ENCODE results near the gene XRCC4. TPM values are rescaled to one million over a fixed set of nuclear protein-coding genes. Genes with fewer than 3 reads are reported as not detected.

The XRCC4 gene
- total and polyA plus RNA-seq, 2 of the 8 experiments (the other 6 are each of a cell fraction or from before 2014, with no cell fraction given): 3.0 to 8.3 TPM

DNA sequence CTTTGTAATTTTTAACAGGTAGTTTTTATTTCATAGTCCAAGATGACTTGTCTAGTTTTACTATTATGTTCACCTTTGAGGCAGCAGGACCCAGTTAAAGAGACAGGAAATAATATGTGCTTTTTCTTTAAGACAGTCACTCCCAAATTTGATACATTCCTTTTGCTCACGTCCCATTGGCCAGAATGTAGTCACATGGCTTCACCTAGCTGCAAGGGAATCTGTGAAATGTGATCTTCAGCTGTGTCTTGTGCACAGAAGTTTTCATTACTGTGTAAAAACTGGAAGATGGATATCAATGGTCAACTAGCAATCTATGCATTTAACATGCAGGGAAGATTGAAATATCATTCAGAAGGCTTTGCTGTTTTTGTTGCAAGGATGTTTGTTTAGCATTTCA, 41.1 kb downstream of the XRCC4 start:
- H3K27me3 ChIP-seq (replicated peaks in 1 of 4; ENCODE audit: control insufficient read depth in 3 of 4, extremely low read depth in 1 of 4, insufficient read depth in 3 of 4, low read length in 3 of 4): no peaks in the 10 kb centered on the region
- no peak overlapping the region for H2BK5ac ChIP-seq (ENCODE audit: low read depth, low read length)
- no peak overlapping the region for H3K4me3 ChIP-seq (ENCODE audit: extremely low read depth in 1 of 4, insufficient read depth in 2 of 4, low read depth in 3 of 4, low read length in 4 of 4)
- H3K18ac ChIP-seq (ENCODE audit: extremely low read depth, low read length): no peak overlapping the region
- H4K91ac ChIP-seq (replicated peaks; ENCODE audit: insufficient read length, low read length): no peak overlapping the region
- H2BK12ac ChIP-seq (ENCODE audit: low read depth, low read length): no peak overlapping the region
- no peak overlapping the region for H3K27ac ChIP-seq (ENCODE audit: low read depth, low read length)
- no peak overlapping the region for H3K56ac ChIP-seq (replicated peaks; ENCODE audit: insufficient read length, low read depth, low read length)
- no peak overlapping the region for H3K14ac ChIP-seq (ENCODE audit: insufficient read length)
- H3K4ac ChIP-seq (replicated peaks; ENCODE audit: insufficient read length, low read depth, low read length): no peak overlapping the region
- DNase-seq (ENCODE audit: low read depth in 1 of 2, low spot score in 2 of 2) (no peak), FAIRE-seq (peak; percentile 28)
- H3K79me1 ChIP-seq (ENCODE audit: low read depth, low read length): no peaks in the 10 kb centered on the region
- no peak overlapping the region for H4K5ac ChIP-seq (ENCODE audit: insufficient read length, low read depth, low read length)
- CTCF ChIA-PET (ENCODE audit: partially characterized antibody): no interaction called here
- H3K4me1 ChIP-seq (replicated peaks in 1 of 4; ENCODE audit: control insufficient read depth in 3 of 4, insufficient read depth in 4 of 4, low read length in 3 of 4): no peaks in the 10 kb centered on the region
- H3K79me2 ChIP-seq (ENCODE audit: control insufficient read depth in 1 of 2, insufficient read depth in 2 of 2, low read length in 2 of 2): no peaks in the 10 kb centered on the region
- no peak overlapping the region for H2BK20ac ChIP-seq (ENCODE audit: low read length)
- no peak overlapping the region for H3K4me2 ChIP-seq (ENCODE audit: insufficient read depth in 1 of 2, low read depth in 2 of 2, low read length in 2 of 2)
- no peak overlapping the region for H4K8ac ChIP-seq (ENCODE audit: extremely low read depth, insufficient read depth, low read length)
- H3K23ac ChIP-seq (ENCODE audit: insufficient read length): no peak overlapping the region
- H3K9me3 ChIP-seq (ENCODE audit: insufficient read depth in 2 of 2, low read depth in 1 of 2, low read length in 1 of 2): peaks cover 2 to 3% of the 10 kb centered on the region in 2 experiments; a peak in 1 of 4 replicates
- H4K20me1 ChIP-seq (replicated peaks in 1 of 2; ENCODE audit: control insufficient read depth in 1 of 2, insufficient read depth in 2 of 2, low read length in 2 of 2): no peaks in the 10 kb centered on the region
- no peak overlapping the region for H2BK120ac ChIP-seq (replicated peaks; ENCODE audit: low read depth, low read length)
- TF ChIP-seq HDAC2 (IDR thresholded peaks at IDR 0.05; ENCODE audit: borderline replicate concordance in 1 of 2, low read depth in 2 of 2, low read length in 2 of 2): no peak
- H3K9ac ChIP-seq (replicated peaks in 1 of 4; ENCODE audit: extremely low read depth in 1 of 4, low read depth in 3 of 4, low read length in 3 of 4): no peak overlapping the region
- WGBS, 2 experiments (ENCODE audit: extremely low coverage in 1 of 2, insufficient coverage in 1 of 2, insufficient read length in 1 of 2, insufficient replicate concordance in 2 of 2, low coverage in 1 of 2, low lambda C conversion rate in 2 of 2, missing lambda C conversion rate in 1 of 2): 93% methylated on average over 1 of the region's 1 CpG; no CpG with 5 or more reads in 1 of the 2 experiments
- H3K23me2 ChIP-seq (ENCODE audit: low read depth, low read length): no peaks in the 10 kb centered on the region
- no peak overlapping the region for H2AFZ ChIP-seq (ENCODE audit: low read length)
- H2AK5ac ChIP-seq (ENCODE audit: low read depth, low read length): no peak overlapping the region
- peaks cover 0 to 3% (median 0%) of the 10 kb centered on the region in 4 experiments; a peak in 3 of 8 replicates for H3K36me3 ChIP-seq (ENCODE audit: control insufficient read depth in 2 of 4, insufficient read depth in 4 of 4, low read length in 3 of 4)
- no peak overlapping the region for H2BK15ac ChIP-seq (ENCODE audit: low read length)
- POLR2A ChIA-PET (ENCODE audit: partially characterized antibody): no interaction called here
